OCI-LY1 (cell line): Measurements from ENCODE around the gene GPR37L1.
"Not testable (repeated sequence)": the region's sequence is repeated elsewhere in the genome, so short reads cannot be mapped to it uniquely, and the experiment has no call there.

Experiments used
- H2AFZ ChIP-seq: fragments of 200-600 bp; sonication (generic), shearing (Covaris generic); 2 replicates; pipeline ENCODE4 v1.6.0; 2014; ENCODE audit warnings: antibody characterized with exemption, mild to moderate bottlenecking, low read length
- H3F3A ChIP-seq: fragments of 200-600 bp; sonication (generic), shearing (Covaris generic); 2 replicates; pipeline ENCODE4 v1.6.0; 2014; ENCODE audit warnings: mild to moderate bottlenecking, antibody characterized with exemption, low read length, moderate library complexity; ENCODE audit not compliant: insufficient read depth
- H3K27ac ChIP-seq: fragments of 200-600 bp; sonication (generic); 2 replicates; pipeline ENCODE4 v1.5.1; 2014; ENCODE audit warnings: low read length, mixed run types, mild to moderate bottlenecking, low read depth; ENCODE audit not compliant: poor library complexity, severe bottlenecking
- H3K27me3 ChIP-seq: fragments of 200-600 bp; sonication (generic); 2 replicates; pipeline ENCODE4 v1.6.0; 2014; ENCODE audit warnings: antibody characterized with exemption, mild to moderate bottlenecking, low read length, moderate library complexity; ENCODE audit not compliant: insufficient read depth
- H3K36me3 ChIP-seq: fragments of 200-600 bp; sonication (generic); 2 replicates; pipeline ENCODE4 v1.6.1; 2014; ENCODE audit warnings: mild to moderate bottlenecking, antibody characterized with exemption, low read length, moderate library complexity, mixed read lengths; ENCODE audit not compliant: insufficient read depth
- H3K4me1 ChIP-seq: fragments of 200-600 bp; sonication (generic); 2 replicates; pipeline ENCODE4 v1.5.1; 2014; ENCODE audit warnings: mild to moderate bottlenecking, low read length, moderate library complexity; ENCODE audit not compliant: insufficient read depth, severe bottlenecking
- H3K4me2 ChIP-seq: fragments of 200-600 bp; sonication (generic), shearing (Covaris generic); 2 replicates; pipeline ENCODE4 v1.6.1; 2014; ENCODE audit warnings: low read length
- H3K4me3 ChIP-seq: fragments of 200-600 bp; sonication (generic); 2 replicates; pipeline ENCODE4 v1.5.1; 2014; ENCODE audit warnings: low read length, low read depth, mild to moderate bottlenecking, mixed read lengths; ENCODE audit not compliant: poor library complexity, severe bottlenecking
- H3K79me2 ChIP-seq: fragments of 200-600 bp; shearing (Covaris generic); 2 replicates; pipeline ENCODE4 v1.6.1; 2016; ENCODE audit warnings: mixed run types, low read length, mixed read lengths; ENCODE audit not compliant: insufficient read depth
- H3K9ac ChIP-seq: fragments of 200-600 bp; sonication (generic), shearing (Covaris generic); 2 replicates; pipeline ENCODE4 v1.6.1; 2014; ENCODE audit warnings: mild to moderate bottlenecking, low read length, mixed read lengths
- H3K9me2 ChIP-seq: fragments of 200-600 bp; sonication (generic), shearing (Covaris generic); 2 replicates; pipeline ENCODE4 v1.6.1; 2014; ENCODE audit warnings: low read depth, mild to moderate bottlenecking, low read length, mixed read lengths
- H3K9me3 ChIP-seq: fragments of 200-600 bp; shearing (Covaris generic); 2 replicates; pipeline ENCODE4 v1.6.1; 2014; ENCODE audit warnings: low read length, mixed read lengths
- H4K20me1 ChIP-seq: fragments of 200-600 bp; sonication (generic), shearing (Covaris generic); 2 replicates; pipeline ENCODE4 v1.6.0; 2016; ENCODE audit warnings: mild to moderate bottlenecking, low read length; ENCODE audit not compliant: insufficient read depth
- CTCF ChIP-seq: fragments of 200-600 bp; sonication (generic), shearing (Covaris generic); IDR thresholded peaks from 2 replicates; pipeline ENCODE4 v1.5.1; 2017; ENCODE audit warnings: mild to moderate bottlenecking, antibody characterized with exemption, low read length, moderate library complexity, mixed read lengths
- EZH2 ChIP-seq: fragments of 200-600 bp; sonication (generic), shearing (Covaris generic); IDR thresholded peaks from 2 replicates; pipeline ENCODE4 v1.8.0; 2017; ENCODE audit warnings: borderline replicate concordance, mixed run types, mild to moderate bottlenecking, antibody characterized with exemption, low read length, moderate library complexity, mixed read lengths

GPR37L1 gene

GRCh38 chr1:202107801-202108731, 14.7 kb upstream of the GPR37L1 start:
- Histone ChIP-seq H3K27ac (no peak overlapping the region), H3K9ac (no peak overlapping the region), H3K4me2 (no peak overlapping the region)

GRCh38 chr1:202110977-202111376, 11.7 kb upstream of the GPR37L1 start:
- H3K27me3 ChIP-seq, result no peaks in the 10 kb centered on the region; the same call in 1 of the 2 replicates
- H3F3A ChIP-seq, result no peaks in the 10 kb centered on the region
- H2AFZ ChIP-seq, result no peak overlapping the region
- no peaks in the 10 kb centered on the region for H3K36me3 ChIP-seq
- H3K9me2 ChIP-seq, result no peaks in the 10 kb centered on the region
- TF ChIP-seq EZH2 (no peak), CTCF (no peak)
- H3K4me1 ChIP-seq, result peaks cover 9% of the 10 kb centered on the region
- H3K9me3 ChIP-seq, result no peaks in the 10 kb centered on the region
- no peak overlapping the region for H3K4me3 ChIP-seq
- no peaks in the 10 kb centered on the region for H3K79me2 ChIP-seq
- no peak overlapping the region for H3K9ac ChIP-seq
- H3K4me2 ChIP-seq, result no peak overlapping the region
- no peak overlapping the region for H3K27ac ChIP-seq
- no peaks in the 10 kb centered on the region for H4K20me1 ChIP-seq

More at GRCh38 chr1:202107801-202108731, 14.7 kb upstream of the GPR37L1 start:
- no peaks in the 10 kb centered on the region for H3K79me2 ChIP-seq
- H3K9me2 ChIP-seq, result no peaks in the 10 kb centered on the region
- no peaks in the 10 kb centered on the region for H3K36me3 ChIP-seq
- H3K4me1 ChIP-seq, result no peaks in the 10 kb centered on the region
- no peak overlapping the region for H3K4me3 ChIP-seq
- no peaks in the 10 kb centered on the region for H4K20me1 ChIP-seq
- H2AFZ ChIP-seq, result no peak overlapping the region
- no peak for TF ChIP-seq EZH2
- no peak for TF ChIP-seq CTCF
- H3K9me3 ChIP-seq, result no peaks in the 10 kb centered on the region
- no peaks in the 10 kb centered on the region for H3F3A ChIP-seq
- no peaks in the 10 kb centered on the region; the same call in 1 of the 2 replicates for H3K27me3 ChIP-seq

- H3K79me2 ChIP-seq, H3K9me2 ChIP-seq, H3K4me2 ChIP-seq, H2AFZ ChIP-seq, H3K27ac ChIP-seq, H3F3A ChIP-seq, H4K20me1 ChIP-seq, H3K9me3 ChIP-seq, H3K9ac ChIP-seq, H3K36me3 ChIP-seq, H3K27me3 ChIP-seq, H3K4me3 ChIP-seq, H3K4me1 ChIP-seq: not testable (repeated sequence)
These were observed 11.1 kb upstream of the GPR37L1 start for GRCh38 chr1:202111589-202111988.
